CD14-positive monocyte (primary cell): ENCODE data around the gene VIPAS39. TPM values are rescaled to one million over a fixed set of nuclear protein-coding genes. Genes with fewer than 3 reads are reported as not detected.

Experiments
- DNase-seq, 3 donors: peaks; one replicate each; pipeline ENCODE4 v3.0.0-alpha.2; 2011 to 2022
- H2AFZ ChIP-seq: 2 replicates; pipeline ENCODE4 v1.6.0; 2012; ENCODE audit warnings: mild to moderate bottlenecking, low read depth, low read length, inconsistent platforms; ENCODE audit not compliant: insufficient read depth, poor library complexity, severe bottlenecking
- H3K27ac ChIP-seq, 2 donors: 1 replicate in 1 of 2; 2 replicates in 1 of 2; pipeline ENCODE4 v1.5.1; 2012 to 2013; ENCODE audit warnings: low read length in 2 of 2, control low read depth in 1 of 2, inconsistent platforms in 1 of 2, low read depth in 1 of 2, mild to moderate bottlenecking in 1 of 2
- H3K27me3 ChIP-seq, 2 donors: one replicate each; pipeline versions ENCODE4 v1.6.0 to v1.6.1; 2011 to 2013; ENCODE audit warnings: low read length in 2 of 2; ENCODE audit not compliant: control insufficient read depth in 2 of 2, insufficient read depth in 2 of 2
- H3K36me3 ChIP-seq, 2 donors: replicated peaks in 1 of 2; 1 replicate in 1 of 2; 2 replicates in 1 of 2; pipeline versions ENCODE4 v1.5.1 to v1.6.1; 2012 to 2013; ENCODE audit warnings: low read length in 2 of 2, control low read depth in 1 of 2, inconsistent platforms in 1 of 2, mild to moderate bottlenecking in 1 of 2; ENCODE audit not compliant: insufficient read depth in 2 of 2, control insufficient read depth in 1 of 2
- H3K4me1 ChIP-seq, 2 donors: 1 replicate in 1 of 2; 2 replicates in 1 of 2; pipeline versions ENCODE4 v1.5.1 to v1.6.1; 2012 to 2013; ENCODE audit warnings: low read length in 2 of 2, control low read depth in 1 of 2, inconsistent platforms in 1 of 2, mild to moderate bottlenecking in 1 of 2, moderate library complexity in 1 of 2; ENCODE audit not compliant: insufficient read depth in 2 of 2, control insufficient read depth in 1 of 2
- H3K4me2 ChIP-seq: replicated peaks from 2 replicates; pipeline ENCODE3; 2012; ENCODE audit warnings: low read length, moderate library complexity, mild to moderate bottlenecking; ENCODE audit not compliant: poor library complexity, severe bottlenecking; ENCODE audit errors: extremely low read depth
- H3K4me3 ChIP-seq, 3 experiments: fragments of 200-600 bp in 1 of 3; sonication (generic) in 1 of 3; replicated peaks in 1 of 3; 1 replicate in 2 of 3; 2 replicates in 1 of 3; pipeline ENCODE4 v1.5.1; 2011 to 2013; ENCODE audit warnings: low read length in 3 of 3, mild to moderate bottlenecking in 3 of 3, control low read depth in 2 of 3, low read depth in 2 of 3, inconsistent platforms in 1 of 3, moderate library complexity in 1 of 3
- H3K79me2 ChIP-seq: 2 replicates; pipeline ENCODE4 v1.6.0; 2012; ENCODE audit warnings: mild to moderate bottlenecking, control low read depth, inconsistent platforms, low read length, moderate library complexity; ENCODE audit not compliant: insufficient read depth
- H3K9ac ChIP-seq: 2 replicates; pipeline ENCODE4 v1.6.0; 2017; ENCODE audit warnings: low read length, mild to moderate bottlenecking; ENCODE audit not compliant: insufficient read depth, poor library complexity, severe bottlenecking
- H3K9me3 ChIP-seq, 2 donors: replicated peaks in 1 of 2; 1 replicate in 1 of 2; 2 replicates in 1 of 2; pipeline versions ENCODE4 v1.5.1 to v1.6.1; 2012 to 2013; ENCODE audit warnings: low read length in 2 of 2, control low read depth in 1 of 2; ENCODE audit not compliant: control insufficient read depth in 1 of 2, insufficient read depth in 1 of 2
- H4K20me1 ChIP-seq: 2 replicates; pipeline ENCODE4 v1.6.0; 2012; ENCODE audit warnings: mild to moderate bottlenecking, low read length, control low read depth, moderate library complexity; ENCODE audit not compliant: insufficient read depth
- H3K27ac Mint-ChIP-seq, 7 donors: one replicate each; pipeline ENCODE4 v1.8.0; 2020; ENCODE audit warnings: mild to moderate bottlenecking in 7 of 7, mixed read lengths in 7 of 7, moderate library complexity in 6 of 7, inconsistent platforms in 2 of 7
- H3K27me3 Mint-ChIP-seq, 3 donors: one replicate each; pipeline ENCODE4 v1.8.0; 2021 to 2022; ENCODE audit warnings: low read depth in 3 of 3, mild to moderate bottlenecking in 3 of 3, mixed read lengths in 3 of 3, moderate library complexity in 3 of 3, inconsistent platforms in 1 of 3
- H3K36me3 Mint-ChIP-seq, 2 donors: one replicate each; pipeline ENCODE4 v1.8.0; 2020; ENCODE audit warnings: mixed read lengths in 2 of 2, inconsistent platforms in 1 of 2, mild to moderate bottlenecking in 1 of 2
- H3K4me1 Mint-ChIP-seq: one replicate; pipeline ENCODE4 v1.8.0; 2020; ENCODE audit warnings: mild to moderate bottlenecking, mixed read lengths
- H3K4me3 Mint-ChIP-seq, 2 donors: one replicate each; pipeline ENCODE4 v1.8.0; 2020; ENCODE audit warnings: mild to moderate bottlenecking in 2 of 2, mixed read lengths in 2 of 2, moderate library complexity in 1 of 2
- H3K9me3 Mint-ChIP-seq, 7 donors: one replicate each; pipeline ENCODE4 v1.8.0; 2020 to 2022; ENCODE audit warnings: mixed read lengths in 7 of 7, mild to moderate bottlenecking in 6 of 7, moderate library complexity in 6 of 7, inconsistent platforms in 2 of 7
- CTCF ChIP-seq: fragments of 200-600 bp; IDR thresholded peaks from one replicate; pipeline ENCODE4 v1.8.0; 2022; ENCODE audit warnings: antibody characterized with exemption, mild to moderate bottlenecking
- WGBS: methylation state at CpG from one replicate; pipeline ENCODE4 v1.1.5; 2013; ENCODE audit warnings: missing lambda C conversion rate; ENCODE audit not compliant: insufficient coverage; 5-methylcytosine and 5-hydroxymethylcytosine counted together
- intact Hi-C, 2 donors: fragments of 100-400 bp; cut with micrococcal nuclease; formaldehyde crosslinking; loops; one replicate each; pipeline versions ENCODE4 v1.15.0 to v1.15.1; 2023
- polyA plus RNA-seq, 3 donors: library from polyadenylated mRNA; depleted of rRNA in 1 of 3; unstranded in 2 of 3; stranded (reverse) in 1 of 3; fragments of 300-500 nt in 2 of 3; fragments of >200 nt in 1 of 3; fragmentation: Illumina TruSeq in 2 of 3; gene quantifications; 1 replicate in 2 of 3; 2 replicates in 1 of 3; pipeline ENCODE4 v1.2.3, GENCODE V29; 2012 to 2021

The VIPAS39 gene
- polyA plus RNA-seq, 3 donors: 8.1 to 17.8 (median 10.8) TPM

- intact Hi-C loops: no loop called here
- no peaks in the 10 kb centered on the region for H3K79me2 ChIP-seq
- H4K20me1 ChIP-seq: no peaks in the 10 kb centered on the region
- 7% methylated on average over 38 of the region's 53 CpGs for WGBS
- H3K4me2 ChIP-seq: peak overlapping the region; percentile 77
- peaks cover 4 to 11% of the 10 kb centered on the region in 2 donors for H3K9me3 ChIP-seq
- peaks cover 43 to 60% (median 51%) of the 10 kb centered on the region in 3 donors for H3K27me3 Mint-ChIP-seq
- H3K4me1 ChIP-seq: peaks cover 8 to 19% of the 10 kb centered on the region in 2 donors
- H2AFZ ChIP-seq: no peak overlapping the region
- peak overlapping the region in 1 of 3 experiments; percentile 65 for H3K4me3 ChIP-seq
- no peak for DNase-seq
- H3K27ac Mint-ChIP-seq: no peak overlapping the region
- TF ChIP-seq CTCF: no peak
- H3K4me1 Mint-ChIP-seq: peaks cover 11% of the 10 kb centered on the region
- peaks cover 6% of the 10 kb centered on the region in 2 donors for H3K36me3 Mint-ChIP-seq
- H3K36me3 ChIP-seq: no peaks in the 10 kb centered on the region
- H3K9me3 Mint-ChIP-seq: peaks cover 5 to 20% (median 10%) of the 10 kb centered on the region in 7 donors
- H3K27me3 ChIP-seq: peaks cover 26 to 36% of the 10 kb centered on the region in 2 donors
- peak overlapping the region; percentile 4 for H3K9ac ChIP-seq
- peak overlapping the region; percentile 65 to 85 for H3K4me3 Mint-ChIP-seq
- H3K27ac ChIP-seq: no peak overlapping the region
These were observed 41.7 kb upstream of the VIPAS39 start for GRCh38 chr14:77498984-77499527.

- H3K36me3 ChIP-seq: no peaks in the 10 kb centered on the region
- H3K4me2 ChIP-seq: peak within 1 kb of the TSS; percentile 77
- H3K9ac ChIP-seq: peak within 1 kb of the TSS; percentile 4
- no peak within 1 kb of the TSS for H2AFZ ChIP-seq
- H3K27ac Mint-ChIP-seq: no peak within 1 kb of the TSS
- peak within 1 kb of the TSS in 2 of 3 experiments; percentile 7 to 65 for H3K4me3 ChIP-seq
- no peaks in the 10 kb centered on the region for H4K20me1 ChIP-seq
- H3K9me3 Mint-ChIP-seq: peaks cover 0 to 19% (median 6%) of the 10 kb centered on the region in 7 donors
- peak within 1 kb of the TSS; percentile 65 to 85 for H3K4me3 Mint-ChIP-seq
- peaks cover 26 to 36% of the 10 kb centered on the region in 2 donors for H3K27me3 ChIP-seq
- WGBS: 2% methylated on average over 104 of the region's 104 CpGs
- DNase-seq: no peak
- peaks cover 0 to 11% of the 10 kb centered on the region in 2 donors for H3K9me3 ChIP-seq
- no peak within 1 kb of the TSS for H3K27ac ChIP-seq
- H3K4me1 Mint-ChIP-seq: peaks cover 11% of the 10 kb centered on the region
- peaks cover 8 to 19% of the 10 kb centered on the region in 2 donors for H3K4me1 ChIP-seq
- H3K27me3 Mint-ChIP-seq: peaks cover 43 to 60% (median 51%) of the 10 kb centered on the region in 3 donors
- H3K36me3 Mint-ChIP-seq: peaks cover 5% of the 10 kb centered on the region in 2 donors
- intact Hi-C loops: no loop called here
- no peaks in the 10 kb centered on the region for H3K79me2 ChIP-seq
- no peak for TF ChIP-seq CTCF
These were observed 40.9 kb upstream of the VIPAS39 start, which contains the start of gene ISM2 for GRCh38 chr14:77498120-77498979. Gene ISM2, minus strand, starts transcription at chr14:77498816. Its CDS starts 23 bp downstream, at chr14:77498793.
